Dedifferentiated amniotic fluid mesenchymal stem cell (primary cell): ENCODE measurements around the gene ZNF284.
"Not testable (repeated sequence)": the region's sequence is repeated elsewhere in the genome, so short reads cannot be mapped to it uniquely, and the experiment has no call there.

ENCODE experiments used
- DNase-seq: peaks from one replicate; pipeline ENCODE4 v3.0.0-alpha.2; 2016; ENCODE audit errors: extremely low spot score

ZNF284 gene

GRCh38 chr19:44111910-44112463 is 40.0 kb downstream of the ZNF284 start:
- peak; percentile 91 for DNase-seq

GRCh38 chr19:44112802-44113137 is 40.8 kb downstream of the ZNF284 start:
- DNase-seq = no peak

GRCh38 chr19:44113138-44113783 is 41.3 kb downstream of the ZNF284 start, which contains the start of gene ZNF225:
ZNF225 (plus strand) TSS chr19:44113399; CDS start chr19:44115828, 2,429 bp downstream.
- DNase-seq = peak; percentile 99

GRCh38 chr19:44113784-44114390 is 41.9 kb downstream of the ZNF284 start:
- DNase-seq = no peak

GRCh38 chr19:44121162-44121561 is 49.2 kb downstream of the ZNF284 start:
- DNase-seq = not testable (repeated sequence)

GRCh38 chr19:44131955-44132354 is 60.0 kb downstream of the ZNF284 start:
- DNase-seq = no peak
